Measurements from ENCODE around the gene COL16A1. TPM values are rescaled to one million over a fixed set of nuclear protein-coding genes. Genes with fewer than 3 reads are reported as not detected.

COL16A1 gene
- polyA plus RNA-seq, 3 donors: 0.13 TPM; not detected in 2

- Histone ChIP-seq H3K9ac (ENCODE audit: insufficient read depth, low read length, poor library complexity, severe bottlenecking) (no peak overlapping the region), H3K27me3 (ENCODE audit: control insufficient read depth in 2 of 2, insufficient read depth in 2 of 2, low read length in 2 of 2) (no peaks in the 10 kb centered on the region), H3K4me3 (replicated peaks in 1 of 3; ENCODE audit: low read depth in 2 of 3, low read length in 3 of 3) (no peak overlapping the region), H3K9me3 (replicated peaks in 1 of 2; ENCODE audit: control insufficient read depth in 1 of 2, insufficient read depth in 1 of 2, low read length in 2 of 2) (no peaks in the 10 kb centered on the region), H3K4me2 (replicated peaks; ENCODE audit: extremely low read depth, low read length, poor library complexity, severe bottlenecking) (no peak overlapping the region), H4K20me1 (ENCODE audit: insufficient read depth, low read length) (no peaks in the 10 kb centered on the region), H3K4me1 (ENCODE audit: control insufficient read depth in 1 of 2, insufficient read depth in 2 of 2, low read length in 2 of 2) (no peaks in the 10 kb centered on the region), H3K36me3 (replicated peaks in 1 of 2; ENCODE audit: control insufficient read depth in 1 of 2, insufficient read depth in 2 of 2, low read length in 2 of 2) (no peaks in the 10 kb centered on the region), H3K79me2 (ENCODE audit: insufficient read depth, low read length) (no peaks in the 10 kb centered on the region), H2AFZ (ENCODE audit: insufficient read depth, low read depth, low read length, poor library complexity, severe bottlenecking) (no peak overlapping the region), H3K27ac (ENCODE audit: low read depth in 1 of 2, low read length in 2 of 2) (no peak overlapping the region)
- Mint-ChIP-seq H3K27ac (no peak overlapping the region), H3K27me3 (ENCODE audit: low read depth in 3 of 3) (peaks cover 3 to 11% (median 5%) of the 10 kb centered on the region in 3 donors), H3K9me3 (no peaks in the 10 kb centered on the region), H3K4me3 (no peak overlapping the region), H3K36me3 (no peaks in the 10 kb centered on the region), H3K4me1 (peaks cover 2% of the 10 kb centered on the region)
- TF ChIP-seq, protein P1, sequence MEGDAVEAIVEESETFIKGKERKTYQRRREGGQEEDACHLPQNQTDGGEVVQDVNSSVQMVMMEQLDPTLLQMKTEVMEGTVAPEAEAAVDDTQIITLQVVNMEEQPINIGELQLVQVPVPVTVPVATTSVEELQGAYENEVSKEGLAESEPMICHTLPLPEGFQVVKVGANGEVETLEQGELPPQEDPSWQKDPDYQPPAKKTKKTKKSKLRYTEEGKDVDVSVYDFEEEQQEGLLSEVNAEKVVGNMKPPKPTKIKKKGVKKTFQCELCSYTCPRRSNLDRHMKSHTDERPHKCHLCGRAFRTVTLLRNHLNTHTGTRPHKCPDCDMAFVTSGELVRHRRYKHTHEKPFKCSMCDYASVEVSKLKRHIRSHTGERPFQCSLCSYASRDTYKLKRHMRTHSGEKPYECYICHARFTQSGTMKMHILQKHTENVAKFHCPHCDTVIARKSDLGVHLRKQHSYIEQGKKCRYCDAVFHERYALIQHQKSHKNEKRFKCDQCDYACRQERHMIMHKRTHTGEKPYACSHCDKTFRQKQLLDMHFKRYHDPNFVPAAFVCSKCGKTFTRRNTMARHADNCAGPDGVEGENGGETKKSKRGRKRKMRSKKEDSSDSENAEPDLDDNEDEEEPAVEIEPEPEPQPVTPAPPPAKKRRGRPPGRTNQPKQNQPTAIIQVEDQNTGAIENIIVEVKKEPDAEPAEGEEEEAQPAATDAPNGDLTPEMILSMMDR (IDR thresholded peaks at IDR 0.05): no peak
- DNase-seq: no peak
- intact Hi-C loops (cut with micrococcal nuclease): no loop called here
- WGBS (ENCODE audit: insufficient coverage): 92% methylated on average over 2 of the region's 7 CpGs
These were observed 30.8 kb upstream of the COL16A1 start for GRCh38 chr1:31734582-31735107.

- Histone ChIP-seq H3K9ac (ENCODE audit: insufficient read depth, low read length, poor library complexity, severe bottlenecking) (no peak overlapping the region), H3K27ac (ENCODE audit: low read depth in 1 of 2, low read length in 2 of 2) (no peak overlapping the region), H3K4me1 (ENCODE audit: control insufficient read depth in 1 of 2, insufficient read depth in 2 of 2, low read length in 2 of 2) (no peaks in the 10 kb centered on the region), H4K20me1 (ENCODE audit: insufficient read depth, low read length) (no peaks in the 10 kb centered on the region), H2AFZ (ENCODE audit: insufficient read depth, low read depth, low read length, poor library complexity, severe bottlenecking) (no peak overlapping the region), H3K36me3 (replicated peaks in 1 of 2; ENCODE audit: control insufficient read depth in 1 of 2, insufficient read depth in 2 of 2, low read length in 2 of 2) (no peaks in the 10 kb centered on the region), H3K4me2 (replicated peaks; ENCODE audit: extremely low read depth, low read length, poor library complexity, severe bottlenecking) (no peak overlapping the region), H3K4me3 (replicated peaks in 1 of 3; ENCODE audit: low read depth in 2 of 3, low read length in 3 of 3) (no peak overlapping the region), H3K27me3 (ENCODE audit: control insufficient read depth in 2 of 2, insufficient read depth in 2 of 2, low read length in 2 of 2) (no peaks in the 10 kb centered on the region), H3K9me3 (replicated peaks in 1 of 2; ENCODE audit: control insufficient read depth in 1 of 2, insufficient read depth in 1 of 2, low read length in 2 of 2) (no peaks in the 10 kb centered on the region), H3K79me2 (ENCODE audit: insufficient read depth, low read length) (no peaks in the 10 kb centered on the region)
- peaks cover 0 to 8% (median 4%) of the 10 kb centered on the region in 3 donors for H3K27me3 Mint-ChIP-seq (ENCODE audit: low read depth in 3 of 3)
- DNase-seq: no peak
- TF ChIP-seq, protein P1 (IDR thresholded peaks at IDR 0.05): no peak
- intact Hi-C loops (cut with micrococcal nuclease): no loop called here
- H3K4me1 Mint-ChIP-seq: no peaks in the 10 kb centered on the region
- no peak overlapping the region for H3K4me3 Mint-ChIP-seq
- WGBS (ENCODE audit: insufficient coverage): 82% methylated on average over 14 of the region's 19 CpGs
- H3K9me3 Mint-ChIP-seq: no peaks in the 10 kb centered on the region
- no peak overlapping the region for H3K27ac Mint-ChIP-seq
- H3K36me3 Mint-ChIP-seq: no peaks in the 10 kb centered on the region
These were observed 29.8 kb upstream of the COL16A1 start for GRCh38 chr1:31733389-31734219.

Measured in CD14-positive monocyte (primary cell).